Amniotic epithelial cell (primary cell): ENCODE measurements around the gene ZFR2.

Experiments
- DNase-seq: peaks from one replicate; pipeline ENCODE4 v3.0.0-alpha.2; 2010; ENCODE audit warnings: low read depth

ZFR2 gene

DNA sequence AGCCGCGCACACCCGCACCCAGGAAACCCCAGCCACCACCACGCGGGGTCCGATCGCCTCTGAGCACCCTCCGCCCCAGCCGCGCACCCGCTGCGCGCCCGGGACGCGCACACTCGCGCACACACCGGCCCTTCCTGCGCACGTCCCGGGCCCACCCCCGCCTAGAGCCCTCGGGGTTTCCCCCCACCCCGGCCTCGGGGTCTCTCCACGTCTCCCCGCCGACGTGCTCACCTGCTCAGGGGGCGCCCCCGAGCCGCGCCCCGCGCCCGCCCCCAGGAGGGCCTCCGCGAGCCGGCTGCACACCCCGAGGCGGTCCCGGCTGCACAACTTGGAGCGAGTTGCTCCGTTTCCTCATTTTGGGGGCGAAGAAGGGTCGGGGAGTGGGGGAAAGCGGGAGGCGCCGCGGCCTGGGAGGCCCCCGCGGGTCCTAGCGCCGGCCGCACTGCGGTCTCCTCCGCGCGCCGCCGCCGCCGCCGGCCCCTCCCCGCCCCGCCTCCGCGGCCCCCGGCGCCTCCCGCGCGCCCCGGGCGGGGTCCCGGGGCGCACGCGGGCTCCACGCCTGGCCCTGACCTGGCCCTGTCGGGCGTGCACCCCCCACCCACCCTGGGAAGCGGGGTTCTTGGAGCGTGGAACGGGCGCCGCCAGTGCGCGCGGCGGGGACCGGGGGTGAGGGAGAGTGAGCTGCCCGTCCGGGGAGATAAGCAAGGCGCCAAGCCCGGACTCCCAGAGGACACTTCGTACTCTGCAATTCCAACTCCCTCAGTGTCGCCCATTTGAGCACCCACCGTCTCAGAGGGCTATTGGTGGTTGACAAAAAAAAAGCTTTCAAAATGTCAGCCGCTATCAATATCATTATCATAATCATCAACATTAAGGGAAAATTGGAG is 82.7 kb downstream of the ZFR2 start, which contains the start of gene MATK:
TSS of gene MATK (minus strand) at position 444 of the 887 bp plus-strand sequence. CDS start 1,246 bp downstream, outside the sequence.
- no peak for DNase-seq

DNA sequence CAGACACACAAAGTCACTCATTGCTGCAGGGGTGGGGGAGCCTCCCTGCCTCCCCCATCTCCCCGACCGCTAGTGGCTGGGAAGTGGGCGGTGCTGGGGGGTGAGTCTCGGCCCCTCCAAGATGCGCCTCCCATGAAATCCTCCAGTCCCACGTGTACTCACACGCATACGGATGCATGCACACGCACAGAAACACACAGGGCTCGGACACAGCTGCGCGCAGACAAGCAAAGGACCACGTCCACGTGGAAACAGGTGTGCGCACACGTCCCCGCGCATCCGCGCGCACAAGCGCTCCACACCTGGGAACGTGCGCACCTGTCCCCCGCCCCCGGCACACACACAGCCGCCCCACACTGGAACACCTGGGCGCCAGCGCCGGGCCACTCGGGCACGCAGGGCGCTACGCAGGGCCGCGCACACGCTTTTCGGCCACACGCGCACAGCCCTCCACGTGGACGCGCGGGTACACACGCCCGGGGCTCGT is 83.3 kb downstream of the ZFR2 start:
- DNase-seq: no peak

DNA sequence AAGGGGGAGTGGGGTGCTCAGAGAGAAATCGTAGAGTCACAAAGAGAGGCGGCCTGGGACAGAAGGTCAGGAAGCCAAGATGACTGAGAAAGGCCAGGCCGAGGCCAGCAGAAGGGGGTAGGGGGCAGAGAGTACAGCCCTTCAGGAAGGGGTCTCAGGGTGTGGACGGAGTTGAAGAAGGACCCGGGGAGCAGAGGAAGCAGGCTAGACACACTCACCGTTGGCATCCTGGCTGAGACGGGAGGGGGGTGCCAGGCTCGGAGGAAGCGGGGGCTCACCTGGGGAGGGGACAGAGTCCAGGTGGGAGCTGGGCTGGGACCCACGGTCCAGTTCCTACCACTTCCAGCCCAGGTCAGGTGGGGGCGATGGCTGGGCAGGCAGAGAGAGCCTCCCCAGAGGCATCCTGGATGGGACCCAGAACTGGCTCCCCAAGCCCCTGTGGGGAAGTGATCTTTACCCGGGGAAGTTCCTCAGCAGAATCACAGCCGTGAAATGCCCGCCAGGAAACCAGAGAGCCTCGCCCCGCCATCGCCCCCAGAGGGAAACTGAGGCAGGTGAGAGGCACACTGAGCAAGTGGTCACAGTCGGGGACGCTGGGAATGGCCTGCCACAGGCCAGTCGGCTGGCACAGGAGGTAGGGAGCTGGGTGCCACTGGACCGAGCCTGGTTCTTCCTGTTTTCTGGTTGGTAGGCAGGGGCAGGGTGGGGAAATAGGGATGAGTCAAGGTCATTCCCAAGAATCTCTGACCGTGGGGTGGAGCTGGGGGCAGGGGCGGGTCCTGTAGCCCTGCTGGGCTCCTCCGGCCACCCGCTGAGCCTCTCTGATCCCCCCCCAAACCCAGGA is 84.0 kb downstream of the ZFR2 start:
- peak; percentile 6 for DNase-seq

DNA sequence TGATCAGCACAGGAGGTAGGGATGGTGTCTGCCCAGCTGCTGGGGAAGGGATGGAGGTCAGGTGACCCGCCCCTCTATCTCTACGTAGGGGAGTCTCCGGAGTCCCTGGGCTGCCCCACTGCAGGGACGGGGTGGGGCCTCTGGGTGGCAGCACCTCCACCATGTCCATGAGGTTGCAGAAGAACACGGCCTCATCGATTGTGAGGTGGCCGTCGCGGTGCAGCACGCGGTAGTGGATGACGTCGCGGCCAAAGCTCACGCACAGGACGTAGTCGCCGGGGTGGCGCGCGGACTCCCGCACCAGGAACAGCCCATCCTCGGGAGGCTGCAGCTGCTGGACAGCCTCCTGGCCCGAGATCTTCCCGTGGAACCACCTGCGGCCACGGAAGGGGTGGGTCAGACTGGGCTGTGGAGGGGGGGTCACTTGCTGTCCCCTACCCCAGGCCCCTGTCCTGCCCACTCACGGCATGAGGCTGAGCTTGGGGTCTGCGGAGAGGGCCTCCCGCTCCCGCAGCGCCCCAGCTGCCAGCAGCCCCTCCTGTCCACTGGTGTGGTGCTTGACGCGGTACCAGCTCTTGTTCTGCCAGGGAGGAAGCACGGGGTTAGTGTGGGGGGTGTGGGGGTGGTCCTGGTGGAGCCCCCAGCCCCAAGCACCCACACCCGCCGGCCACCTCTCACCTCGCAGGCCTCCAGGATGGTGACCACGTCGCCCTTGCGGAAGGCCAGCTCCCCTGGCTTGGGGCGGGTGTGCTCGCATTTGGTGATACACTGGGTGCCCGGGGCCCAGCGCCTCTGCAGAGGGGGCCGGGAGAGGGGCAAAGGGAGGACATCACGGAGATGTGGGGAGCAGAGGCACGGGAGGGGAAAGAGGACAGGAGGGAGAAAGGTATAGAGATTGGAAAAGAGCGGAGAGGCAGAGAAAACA is 84.9 kb downstream of the ZFR2 start:
- DNase-seq: no peak

DNA sequence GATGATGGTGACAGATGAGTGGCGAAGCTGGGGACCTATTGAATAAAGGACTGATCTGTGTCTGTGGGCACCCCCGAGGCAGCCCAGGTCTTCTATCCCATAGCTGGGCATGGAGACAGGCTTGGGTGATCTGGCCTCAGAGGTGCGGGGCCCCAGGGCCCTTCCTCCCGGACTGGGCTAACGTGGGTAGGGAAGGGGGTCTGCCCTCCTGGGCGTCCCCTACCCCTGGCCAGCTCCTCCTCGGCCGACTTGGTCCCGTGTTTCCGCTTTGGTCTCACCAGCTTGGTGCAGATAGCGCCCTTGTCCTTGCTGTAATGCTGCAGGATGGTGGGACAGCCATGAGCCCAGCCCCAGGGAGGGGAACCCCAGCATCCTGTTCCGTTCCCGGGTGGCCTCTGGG is 85.9 kb downstream of the ZFR2 start:
- no peak for DNase-seq

DNA sequence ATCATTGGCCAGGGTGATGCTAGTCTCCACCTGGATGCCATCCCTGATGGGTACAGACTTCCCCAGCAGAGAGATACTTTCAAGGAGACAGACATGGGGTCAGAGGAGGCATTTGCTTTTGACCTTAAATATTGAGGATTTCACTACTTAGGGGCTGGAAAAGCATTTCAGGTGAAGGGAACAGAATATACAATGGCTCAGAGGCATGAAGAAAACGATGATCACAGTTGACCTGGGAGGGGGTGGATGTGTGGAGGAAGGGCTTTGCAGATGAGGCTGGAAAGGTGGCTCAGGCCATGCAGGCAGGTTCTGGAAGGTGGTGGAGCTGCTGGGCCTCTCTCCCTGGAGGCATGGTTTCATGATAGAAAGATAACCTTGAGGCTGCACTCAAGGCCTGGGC is 86.5 kb downstream of the ZFR2 start:
- DNase-seq: no peak

DNA sequence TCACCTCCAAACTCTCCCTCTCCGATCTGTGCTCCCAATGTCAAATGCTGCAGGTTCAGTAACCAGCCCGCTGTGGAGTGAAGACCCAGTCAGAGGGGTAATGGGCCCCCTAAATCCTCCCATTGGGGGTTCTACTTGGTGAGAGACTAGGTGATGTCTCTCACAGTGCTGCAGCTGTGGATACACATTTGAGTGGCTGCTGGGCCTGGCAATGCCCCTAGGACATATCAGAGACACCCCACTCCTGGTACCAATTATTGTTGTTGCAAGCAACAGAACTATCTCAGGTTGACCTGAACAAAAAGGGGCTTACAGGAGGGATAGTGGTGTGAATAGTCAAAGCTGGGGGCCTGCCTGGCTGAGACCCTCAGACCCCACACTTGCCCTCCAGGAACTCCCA is 87.2 kb downstream of the ZFR2 start:
- DNase-seq: no peak

DNA sequence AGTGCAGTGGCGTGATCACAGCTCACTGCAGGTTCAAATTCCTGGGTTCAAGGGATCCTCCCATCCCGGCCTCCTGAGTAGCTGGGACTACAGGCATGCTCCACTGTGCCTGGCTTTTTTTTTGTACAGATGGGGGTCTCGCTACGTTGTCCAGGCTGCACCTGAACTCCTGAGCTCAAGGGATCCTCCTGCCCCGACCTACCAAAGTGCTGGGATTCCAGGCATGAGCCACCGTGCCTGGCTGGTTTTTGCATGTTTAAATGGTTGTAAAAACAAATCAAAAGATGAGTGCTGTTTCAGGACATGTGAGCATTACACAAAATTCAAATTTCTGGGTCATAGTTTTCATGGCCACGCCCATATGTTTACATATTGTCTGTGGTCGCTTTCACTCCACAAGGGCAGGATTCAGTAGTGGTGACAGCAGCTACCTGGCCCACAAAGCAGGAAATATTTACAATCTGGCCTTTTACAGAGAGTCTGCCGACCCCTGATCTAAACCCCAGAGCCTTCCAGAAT is 88.0 kb downstream of the ZFR2 start:
- DNase-seq: no peak

DNA sequence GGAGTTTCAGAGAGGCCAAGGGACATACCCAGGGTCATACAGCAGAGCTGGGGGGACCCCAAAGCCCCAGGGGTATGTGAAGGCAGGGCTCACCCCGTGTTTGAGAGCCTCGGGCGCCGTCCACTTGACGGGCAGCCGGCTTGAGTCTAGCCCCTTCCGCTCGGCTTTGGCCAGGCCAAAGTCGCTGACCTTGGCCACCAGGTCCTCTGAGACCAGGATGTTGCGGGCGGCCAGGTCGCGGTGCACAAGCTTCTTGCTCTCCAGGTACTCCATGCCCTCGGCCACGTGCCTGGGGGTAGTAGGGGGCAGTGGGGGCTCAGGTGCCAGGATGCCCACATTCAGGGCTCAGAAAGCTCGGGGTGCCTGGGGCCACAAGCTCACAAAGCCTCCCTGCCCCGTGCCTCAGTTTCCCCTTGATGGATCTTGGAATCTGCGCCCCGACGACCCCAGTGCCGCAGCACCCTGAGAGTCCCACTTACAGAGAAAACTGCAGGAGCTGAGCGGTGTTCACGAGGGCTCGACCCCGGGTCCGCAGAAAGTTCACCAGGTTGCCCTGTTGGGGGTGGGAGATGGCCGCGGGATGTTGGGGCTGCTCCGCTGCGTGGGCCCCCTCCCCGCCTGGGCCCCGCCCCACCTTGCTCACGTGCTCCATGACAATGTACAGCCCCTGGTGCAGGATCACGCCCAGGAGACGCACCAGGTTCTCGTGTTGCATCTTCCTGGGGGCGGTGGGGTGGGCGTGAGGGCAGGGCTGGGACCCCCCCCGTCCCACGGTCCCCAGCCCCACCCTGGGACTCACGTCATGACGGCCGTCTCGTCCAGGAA is 89.7 kb downstream of the ZFR2 start:
- DNase-seq: no peak

DNA sequence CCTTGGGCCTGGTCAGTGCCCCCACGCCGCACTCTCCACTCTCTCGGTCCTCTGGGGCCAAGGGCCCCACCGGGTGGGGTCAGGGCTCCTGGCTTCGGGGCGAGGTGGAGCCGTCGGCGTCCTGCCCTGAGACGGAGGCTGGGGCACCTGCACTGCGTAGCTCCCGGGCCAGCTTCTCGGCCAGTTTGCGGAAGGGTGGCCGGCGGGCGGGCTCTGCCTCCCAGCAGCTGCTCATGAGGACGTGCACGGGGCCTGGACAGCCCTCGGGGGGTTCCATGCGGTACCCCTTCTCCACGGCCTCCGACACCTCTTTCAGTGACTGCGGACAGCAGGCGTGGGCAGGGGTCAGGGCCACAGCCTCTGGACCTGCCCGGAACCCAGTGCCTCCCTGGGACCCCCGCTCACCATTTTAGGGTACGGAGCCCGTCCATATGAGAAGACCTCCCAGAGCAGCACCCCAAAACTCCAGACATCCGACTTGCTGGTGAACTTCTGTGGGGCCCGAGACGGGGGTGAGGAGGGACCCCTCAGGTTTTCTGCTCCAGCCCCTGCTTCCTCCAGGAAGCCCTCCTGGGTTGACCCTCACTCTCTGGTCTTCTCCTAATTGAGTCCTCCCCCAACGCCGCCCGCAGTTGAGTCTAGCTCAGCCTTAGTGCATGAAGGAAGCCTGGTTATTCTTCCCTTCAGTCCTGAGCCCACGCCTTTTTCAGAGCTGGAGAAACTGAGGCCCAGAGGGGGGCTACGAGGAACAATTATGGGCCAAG is 90.6 kb downstream of the ZFR2 start:
- DNase-seq: no peak

DNA sequence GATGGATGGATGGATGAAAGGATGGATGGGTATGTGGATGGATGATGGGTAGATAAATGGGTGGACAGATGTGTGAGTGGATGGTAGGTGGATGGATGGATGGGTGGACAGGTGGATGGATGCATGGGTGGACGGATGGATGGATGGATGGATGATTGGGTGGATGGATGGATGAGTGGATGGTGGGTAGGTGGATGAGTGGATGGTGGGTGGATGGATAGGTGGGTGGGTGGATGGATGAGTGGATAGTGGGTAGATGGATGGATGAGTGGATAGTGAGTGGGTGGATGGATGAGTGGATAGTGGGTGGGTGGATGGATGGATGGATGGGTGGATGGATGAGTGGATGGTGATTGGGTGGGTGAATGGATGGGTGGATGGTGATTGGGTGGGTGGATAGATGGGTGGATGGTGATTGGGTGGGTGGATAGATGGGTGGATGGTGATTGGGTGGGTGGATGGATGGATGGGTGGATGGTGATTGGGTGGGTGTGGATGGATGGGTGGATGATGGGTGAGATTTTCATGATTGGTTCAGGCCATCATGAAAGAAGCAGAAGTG is 92.3 kb downstream of the ZFR2 start:
- DNase-seq: no peak

DNA sequence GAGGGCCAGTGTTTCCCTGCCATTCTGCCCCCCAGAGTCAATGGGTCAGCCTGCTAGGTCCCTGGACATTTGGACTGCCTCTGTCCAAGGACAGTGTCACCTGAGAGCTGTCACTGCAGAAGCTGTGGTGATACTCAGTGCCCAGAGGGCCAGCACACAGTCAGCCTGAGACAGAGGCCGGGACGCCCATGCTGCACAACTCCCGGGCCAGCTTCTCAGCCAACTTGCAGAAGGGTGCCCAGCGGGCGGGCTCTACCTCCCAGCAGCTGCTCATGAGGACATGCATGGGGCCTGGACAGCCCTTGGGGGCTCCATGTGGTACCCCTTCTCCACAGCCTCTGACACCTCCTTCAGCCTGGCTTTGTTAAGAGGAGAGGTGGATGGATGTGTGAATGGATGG is 93.0 kb downstream of the ZFR2 start:
- DNase-seq: no peak

DNA sequence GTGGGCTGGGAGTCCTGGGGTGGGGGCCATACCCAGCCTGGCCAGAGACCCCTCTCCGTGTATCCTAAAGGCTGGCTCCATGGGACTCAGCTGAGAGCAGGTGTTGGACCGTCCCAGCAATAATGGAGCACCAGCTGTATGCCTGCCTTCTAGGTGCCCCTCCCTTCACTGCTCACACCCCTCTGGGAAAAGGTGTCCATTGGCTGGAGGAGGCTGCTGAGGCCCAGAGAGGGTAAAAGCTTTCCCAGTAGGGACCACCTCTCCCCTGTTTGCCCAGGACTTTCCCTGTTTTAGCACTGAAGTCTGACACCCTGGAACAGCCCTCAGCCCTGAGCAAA is 93.5 kb downstream of the ZFR2 start:
- no peak for DNase-seq

DNA sequence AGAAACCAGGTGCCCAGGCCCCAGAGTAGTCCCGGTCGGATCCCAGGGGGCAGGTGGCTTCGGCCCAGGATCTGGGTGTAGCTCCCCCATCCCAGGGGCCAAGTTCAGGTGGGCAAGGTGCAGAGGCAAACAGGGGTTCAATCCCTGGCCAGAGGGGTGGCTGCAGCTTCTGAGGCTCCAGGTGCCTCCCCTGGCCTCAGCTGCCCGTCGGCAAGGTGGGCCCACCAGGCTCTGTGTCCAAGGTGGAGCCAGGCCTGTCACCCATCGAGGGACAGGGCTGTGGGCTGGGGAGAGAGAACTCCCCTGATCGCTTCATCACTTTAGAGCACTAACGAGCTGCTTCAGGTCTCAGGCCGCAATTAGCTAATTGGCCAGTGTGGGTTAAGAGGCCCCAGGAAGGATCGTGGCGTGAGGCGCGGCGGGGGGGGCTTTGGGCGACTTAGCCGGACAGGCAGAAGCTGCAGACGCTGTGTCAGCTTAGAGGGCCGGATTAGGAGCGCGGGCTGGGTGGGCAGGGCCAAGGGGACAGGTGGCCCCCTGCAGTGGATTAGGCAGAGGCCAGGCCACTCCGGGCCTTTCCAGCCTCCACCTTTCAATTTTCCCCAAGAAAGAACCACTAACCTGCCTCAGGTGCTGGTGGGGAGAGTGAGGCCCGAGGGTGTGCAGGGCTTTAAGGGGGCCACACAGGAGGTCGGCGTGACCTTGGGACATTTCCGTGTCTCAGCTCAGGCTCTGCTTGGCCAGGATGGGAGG is 94.0 kb downstream of the ZFR2 start:
- no peak for DNase-seq

DNA sequence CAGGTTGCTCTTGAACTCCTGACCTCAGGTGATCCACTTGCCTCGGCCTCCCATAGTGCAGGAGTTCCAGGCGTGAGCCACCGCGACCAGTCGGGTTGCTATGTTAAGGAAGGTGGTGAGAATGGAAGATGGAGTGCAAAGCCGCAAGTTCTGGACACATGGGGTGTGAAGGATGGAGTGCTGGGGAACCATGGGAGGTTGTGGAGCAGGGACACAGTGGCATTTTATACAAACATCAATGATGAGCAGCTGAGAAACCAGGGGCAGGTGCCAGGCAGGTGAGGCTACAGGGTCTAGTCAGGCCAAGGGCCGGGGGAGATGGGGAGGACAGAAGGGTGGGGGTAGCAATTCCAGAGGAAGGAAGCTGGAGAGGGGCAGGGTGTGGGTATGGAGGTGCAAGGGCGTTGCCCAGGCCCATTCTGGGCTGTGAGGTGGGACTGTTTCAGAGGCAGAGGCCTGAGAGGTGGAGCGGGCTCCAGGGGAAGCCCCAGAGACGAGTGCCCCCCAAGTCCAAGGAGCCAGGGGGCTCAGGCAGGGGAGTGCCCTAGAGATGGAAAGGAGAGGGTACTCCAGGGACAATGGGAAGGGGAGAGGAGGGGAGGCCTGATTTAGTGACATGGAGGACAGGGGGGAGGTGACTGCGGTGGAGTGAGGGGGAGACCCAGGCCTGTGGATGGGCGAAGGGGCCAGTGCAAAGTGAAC is 94.9 kb downstream of the ZFR2 start:
- DNase-seq: no peak

DNA sequence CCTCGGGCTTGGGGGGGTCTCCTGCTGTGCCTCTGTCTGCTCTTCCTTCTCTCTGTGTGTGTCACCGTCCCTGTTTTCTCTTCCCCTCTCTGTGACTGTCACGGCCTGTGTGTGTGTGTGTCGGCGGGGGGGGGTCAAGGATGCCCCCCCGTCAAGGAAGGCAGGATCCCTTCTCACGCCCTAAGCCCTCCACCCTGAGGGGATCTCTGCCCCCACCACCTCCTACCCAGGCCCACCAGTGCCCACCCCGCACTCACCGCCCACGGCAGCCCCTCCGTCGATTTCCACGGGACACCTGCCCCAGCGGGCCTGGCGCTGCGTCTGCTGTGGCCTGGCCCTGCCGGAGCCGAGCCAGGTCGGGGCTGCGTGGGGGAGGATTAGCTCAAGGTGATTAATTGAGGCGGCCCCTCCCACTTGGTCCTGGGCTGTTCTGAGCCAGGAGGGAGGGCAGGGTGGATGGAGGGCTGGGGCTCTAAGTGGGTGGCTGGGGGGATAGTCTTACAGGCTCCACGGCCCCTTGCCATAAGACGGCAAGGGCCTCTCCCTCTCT is 96.9 kb downstream of the ZFR2 start, which contains the start of gene RAX2:
TSS of gene RAX2 (minus strand) at position 323 of the 550 bp plus-strand sequence. CDS start 486 bp downstream, outside the sequence.
- no peak for DNase-seq

DNA sequence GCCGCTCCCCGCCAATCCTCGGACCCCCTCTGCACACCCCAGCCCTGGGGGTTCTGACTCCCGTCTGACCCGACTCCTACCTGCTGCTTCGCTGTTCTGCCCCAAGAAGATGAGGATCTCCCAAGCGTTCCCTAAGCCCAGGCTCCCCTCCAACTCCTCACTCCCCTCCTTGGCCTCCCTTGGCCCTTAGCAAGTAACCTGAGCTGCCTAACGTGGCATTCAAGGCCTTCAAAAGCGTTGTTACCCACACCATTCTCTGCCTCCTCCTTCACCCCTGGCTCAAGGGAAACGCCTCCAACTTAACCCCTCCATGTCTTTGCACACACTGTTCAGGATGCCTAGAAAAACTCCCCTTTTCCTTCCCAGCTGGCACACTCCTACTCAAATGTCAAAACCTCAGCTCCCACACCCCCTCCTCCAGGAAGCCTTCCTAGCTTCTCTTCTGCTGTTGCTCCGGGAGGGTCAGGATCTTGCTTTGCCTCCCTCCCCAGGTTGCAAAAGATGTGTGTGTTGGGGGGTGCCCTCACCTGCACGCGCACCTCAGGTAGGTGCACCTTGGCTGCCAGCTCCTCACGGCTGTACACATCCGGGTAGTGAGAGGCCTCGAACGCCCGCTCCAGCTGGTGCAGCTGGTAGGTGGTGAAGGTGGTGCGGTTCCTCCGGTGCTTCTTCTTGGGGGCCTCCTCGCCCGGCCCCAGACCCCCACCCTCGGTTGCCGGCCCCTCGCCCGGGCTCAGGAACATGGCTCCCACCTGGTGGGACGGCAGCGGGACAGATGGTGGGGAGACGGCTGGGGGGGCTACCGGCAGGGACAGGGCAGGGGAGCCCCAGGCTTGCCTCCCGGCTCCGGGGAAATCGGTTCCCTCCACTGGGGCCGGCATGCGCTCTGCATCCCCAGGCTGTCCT is 97.6 kb downstream of the ZFR2 start:
- DNase-seq: no peak
